ENCODE measurements around the gene OR5M10. TPM values are rescaled to one million over a fixed set of nuclear protein-coding genes. Genes with fewer than 3 reads are reported as not detected.
A peak's percentile ranks its signal among the peaks of the same experiment; 100 is the strongest.
"Not testable (repeated sequence)": the region's sequence is repeated elsewhere in the genome, so short reads cannot be mapped to it uniquely, and the experiment has no call there.

The OR5M10 gene
- not detected for polyA plus RNA-seq (2013, experiment 1 of 2)
- not detected for polyA plus RNA-seq (2013, experiment 2 of 2)

DNA sequence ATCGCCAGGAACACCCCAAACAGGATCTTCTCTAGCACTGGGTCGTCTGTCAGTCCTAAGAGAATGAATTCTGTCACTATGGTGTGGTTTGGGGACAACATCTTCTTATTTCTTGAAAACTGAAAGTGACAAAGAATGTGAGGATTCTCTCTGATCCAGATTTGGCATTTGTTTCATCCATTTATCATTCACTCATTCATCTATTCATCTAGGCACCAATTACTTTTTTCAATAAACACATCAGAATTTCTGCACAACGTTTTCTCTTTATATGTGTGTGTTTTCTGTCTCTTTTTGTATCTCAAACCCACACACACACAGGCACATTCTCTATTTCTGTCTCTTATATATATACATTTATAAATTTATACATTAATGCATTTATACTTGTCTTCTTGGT, at the start of gene OR5M10:
TSS of gene OR5M10 (minus strand) at position 101 of the 400 bp plus-strand sequence. CDS start at position 101, 0 bp downstream.
- H3K27ac ChIP-seq (ENCODE audit: low read depth, low read length, severe bottlenecking), result no peak within 1 kb of the TSS
- no peak within 1 kb of the TSS for H3K4me3 ChIP-seq (ENCODE audit: extremely low read depth, insufficient read depth, low read length, poor library complexity, severe bottlenecking)
- no peaks in the 10 kb centered on the region for H3K9me3 ChIP-seq (ENCODE audit: control insufficient read depth, low read length)
- H3K4me1 ChIP-seq (ENCODE audit: control insufficient read depth, insufficient read depth, low read length, poor library complexity, severe bottlenecking), result no peaks in the 10 kb centered on the region
- 81 to 83% methylated on average over 2 of the region's 3 CpGs for WGBS, 2 experiments (ENCODE audit: insufficient coverage in 2 of 2)
- no peaks in the 10 kb centered on the region for H3K36me3 ChIP-seq (ENCODE audit: control insufficient read depth, insufficient read depth, low read length)

GRCh38 chr11:56625946-56626345, 48.4 kb upstream of the OR5M10 start:
- H3K4me1 ChIP-seq (ENCODE audit: control insufficient read depth, insufficient read depth, low read length, poor library complexity, severe bottlenecking), result peaks cover 3% of the 10 kb centered on the region
- H3K9me3 ChIP-seq (ENCODE audit: control insufficient read depth, low read length), result no peaks in the 10 kb centered on the region
- H3K4me3 ChIP-seq (ENCODE audit: extremely low read depth, insufficient read depth, low read length, poor library complexity, severe bottlenecking), result no peak overlapping the region
- H3K36me3 ChIP-seq (ENCODE audit: control insufficient read depth, insufficient read depth, low read length), result no peaks in the 10 kb centered on the region
- H3K27ac ChIP-seq (ENCODE audit: low read depth, low read length, severe bottlenecking), result no peak overlapping the region
- WGBS, 2 experiments (ENCODE audit: insufficient coverage in 2 of 2), result no CpG with 5 or more reads among the region's 2 CpGs

DNA sequence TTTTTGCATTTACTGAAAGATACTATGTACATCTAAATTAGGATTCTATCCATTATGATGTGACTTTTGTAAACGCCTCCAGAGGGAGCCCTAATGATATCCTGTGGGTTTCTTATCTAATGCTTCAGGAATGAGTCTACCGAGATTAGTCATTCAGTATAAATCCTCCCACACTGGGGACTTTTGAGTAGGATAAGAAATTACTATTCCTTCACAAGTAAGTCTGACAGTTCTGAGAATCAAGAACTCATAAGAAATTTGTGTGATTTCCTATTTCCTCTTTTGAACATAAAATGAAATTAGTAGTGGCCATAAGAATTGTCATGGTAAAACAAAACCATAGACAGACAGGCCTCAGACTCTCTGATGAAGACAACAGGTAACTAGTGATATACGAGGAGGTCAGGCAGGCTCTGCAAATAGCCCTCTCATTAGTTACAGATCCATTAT, 47.2 kb upstream of the OR5M10 start:
- Histone ChIP-seq H3K9me3 (ENCODE audit: control insufficient read depth, low read length) (no peaks in the 10 kb centered on the region), H3K4me1 (ENCODE audit: control insufficient read depth, insufficient read depth, low read length, poor library complexity, severe bottlenecking) (peaks cover 3% of the 10 kb centered on the region), H3K4me3 (ENCODE audit: extremely low read depth, insufficient read depth, low read length, poor library complexity, severe bottlenecking) (no peak overlapping the region), H3K27ac (ENCODE audit: low read depth, low read length, severe bottlenecking) (peak overlapping the region; percentile 33), H3K36me3 (ENCODE audit: control insufficient read depth, insufficient read depth, low read length) (no peaks in the 10 kb centered on the region)
- 17% methylated on average over 1 of the region's 3 CpGs; no CpG with 5 or more reads in 1 of the 2 experiments for WGBS, 2 experiments (ENCODE audit: insufficient coverage in 2 of 2)

GRCh38 chr11:56611174-56611573, 33.7 kb upstream of the OR5M10 start:
- no peaks in the 10 kb centered on the region for H3K4me1 ChIP-seq (ENCODE audit: control insufficient read depth, insufficient read depth, low read length, poor library complexity, severe bottlenecking)
- no peaks in the 10 kb centered on the region for H3K9me3 ChIP-seq (ENCODE audit: control insufficient read depth, low read length)
- no peaks in the 10 kb centered on the region for H3K36me3 ChIP-seq (ENCODE audit: control insufficient read depth, insufficient read depth, low read length)
- no peak overlapping the region for H3K27ac ChIP-seq (ENCODE audit: low read depth, low read length, severe bottlenecking)
- no peak overlapping the region for H3K4me3 ChIP-seq (ENCODE audit: extremely low read depth, insufficient read depth, low read length, poor library complexity, severe bottlenecking)
- 80% methylated on average over 1 of the region's 1 CpG; no CpG with 5 or more reads in 1 of the 2 experiments for WGBS, 2 experiments (ENCODE audit: insufficient coverage in 2 of 2)

DNA sequence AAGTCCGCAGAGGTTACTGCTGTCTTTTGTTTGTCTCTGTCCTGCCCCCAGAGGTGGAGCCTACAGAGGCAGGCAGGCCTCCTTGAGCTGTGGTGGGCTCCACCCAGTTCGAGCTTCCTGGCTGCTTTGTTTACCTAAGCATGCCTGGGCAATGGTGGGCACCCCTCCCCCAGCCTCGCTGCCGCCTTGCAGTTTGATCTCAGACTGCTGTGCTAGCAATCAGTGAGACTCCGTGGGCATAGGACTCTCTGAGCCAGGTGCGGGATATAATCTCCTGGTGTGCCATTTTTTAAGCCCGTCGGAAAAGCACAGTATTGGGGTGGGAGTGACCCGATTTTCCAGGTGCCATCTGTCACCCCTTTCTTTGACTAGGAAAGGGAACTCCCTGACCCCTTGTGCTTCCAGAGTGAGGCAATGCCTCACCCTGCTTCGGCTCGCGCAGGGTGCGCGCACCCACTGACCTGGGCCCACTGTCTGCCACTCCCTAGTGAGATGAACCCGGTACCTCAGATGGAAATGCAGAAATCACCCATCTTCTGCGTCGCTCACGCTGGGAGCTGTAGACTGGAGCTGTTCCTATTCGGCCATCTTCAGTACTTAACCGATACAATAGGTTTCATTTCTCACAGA, 14.7 kb upstream of the OR5M10 start:
- not testable (repeated sequence) for H3K4me3 ChIP-seq (ENCODE audit: extremely low read depth, insufficient read depth, low read length, poor library complexity, severe bottlenecking); H3K36me3 ChIP-seq (ENCODE audit: control insufficient read depth, insufficient read depth, low read length); H3K4me1 ChIP-seq (ENCODE audit: control insufficient read depth, insufficient read depth, low read length, poor library complexity, severe bottlenecking); H3K9me3 ChIP-seq (ENCODE audit: control insufficient read depth, low read length); H3K27ac ChIP-seq (ENCODE audit: low read depth, low read length, severe bottlenecking)
- 93 to 98% methylated on average over 8 to 9 of the region's 20 CpGs for WGBS, 2 experiments (ENCODE audit: insufficient coverage in 2 of 2)

DNA sequence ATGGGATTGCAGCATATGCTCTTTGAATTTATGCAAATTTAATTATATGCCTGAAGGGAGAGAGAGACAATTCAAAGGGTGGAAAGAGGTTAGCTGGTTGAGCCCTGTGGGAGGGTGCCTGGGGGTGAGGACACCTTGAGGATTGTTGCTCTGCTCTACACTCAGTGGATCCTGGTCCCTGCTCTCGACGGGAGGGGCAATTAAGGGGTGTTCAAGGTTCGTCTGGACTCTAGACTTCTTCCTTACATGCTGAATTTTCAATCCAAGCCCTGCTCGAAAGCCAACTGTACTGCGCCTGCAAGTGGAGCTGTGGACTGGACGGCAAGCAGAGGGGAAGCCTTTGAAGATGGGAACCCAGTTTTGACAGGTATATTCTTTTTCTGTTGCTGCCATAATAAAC, 18.9 kb downstream of the OR5M10 start:
- H3K4me3 ChIP-seq (ENCODE audit: extremely low read depth, insufficient read depth, low read length, poor library complexity, severe bottlenecking), result no peak overlapping the region
- H3K36me3 ChIP-seq (ENCODE audit: control insufficient read depth, insufficient read depth, low read length), result no peaks in the 10 kb centered on the region

DNA sequence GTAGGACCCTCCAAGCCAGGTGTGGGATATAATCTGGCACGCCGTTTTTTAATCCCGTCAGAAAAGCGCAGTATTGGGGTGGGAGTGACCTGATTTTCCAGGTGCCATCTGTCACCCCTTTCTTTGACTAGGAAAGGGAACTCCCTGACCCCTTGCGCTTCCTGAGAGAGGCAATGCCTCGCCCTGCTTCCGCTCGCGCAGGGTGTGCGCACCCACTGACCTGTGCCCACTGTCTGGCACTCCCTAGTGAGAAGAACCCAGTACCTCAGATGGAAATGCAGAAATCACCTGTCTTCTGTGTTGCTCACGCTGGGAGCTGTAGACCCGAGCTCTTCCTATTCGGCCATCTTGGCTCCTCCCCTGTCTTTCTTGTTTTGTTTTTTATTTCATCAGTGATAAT, 22.8 kb downstream of the OR5M10 start:
- H3K27ac ChIP-seq (ENCODE audit: low read depth, low read length, severe bottlenecking); H3K4me1 ChIP-seq (ENCODE audit: control insufficient read depth, insufficient read depth, low read length, poor library complexity, severe bottlenecking); H3K36me3 ChIP-seq (ENCODE audit: control insufficient read depth, insufficient read depth, low read length); H3K4me3 ChIP-seq (ENCODE audit: extremely low read depth, insufficient read depth, low read length, poor library complexity, severe bottlenecking); H3K9me3 ChIP-seq (ENCODE audit: control insufficient read depth, low read length): not testable (repeated sequence)
- WGBS, 2 experiments (ENCODE audit: insufficient coverage in 2 of 2), result 89 to 93% methylated on average over 8 to 9 of the region's 13 CpGs

More for the DNA sequence above, 18.9 kb downstream of the OR5M10 start:
- H3K27ac ChIP-seq (ENCODE audit: low read depth, low read length, severe bottlenecking), result no peak overlapping the region
- no peaks in the 10 kb centered on the region for H3K4me1 ChIP-seq (ENCODE audit: control insufficient read depth, insufficient read depth, low read length, poor library complexity, severe bottlenecking)
- WGBS, 2 experiments (ENCODE audit: insufficient coverage in 2 of 2), result 73% methylated on average over 3 of the region's 6 CpGs; no CpG with 5 or more reads in 1 of the 2 experiments
- no peaks in the 10 kb centered on the region for H3K9me3 ChIP-seq (ENCODE audit: control insufficient read depth, low read length)

GRCh38 chr11:56545531-56545930, 32.0 kb downstream of the OR5M10 start:
- 83 to 97% methylated on average over 2 to 3 of the region's 6 CpGs for WGBS, 2 experiments (ENCODE audit: insufficient coverage in 2 of 2)
- Histone ChIP-seq H3K9me3 (ENCODE audit: control insufficient read depth, low read length) (no peaks in the 10 kb centered on the region), H3K27ac (ENCODE audit: low read depth, low read length, severe bottlenecking) (no peak overlapping the region), H3K4me1 (ENCODE audit: control insufficient read depth, insufficient read depth, low read length, poor library complexity, severe bottlenecking) (no peaks in the 10 kb centered on the region), H3K36me3 (ENCODE audit: control insufficient read depth, insufficient read depth, low read length) (no peaks in the 10 kb centered on the region), H3K4me3 (ENCODE audit: extremely low read depth, insufficient read depth, low read length, poor library complexity, severe bottlenecking) (no peak overlapping the region)

GRCh38 chr11:56543739-56544138, 33.8 kb downstream of the OR5M10 start:
- WGBS, 2 experiments (ENCODE audit: insufficient coverage in 2 of 2), result no CpG with 5 or more reads among the region's 1 CpG
- H3K36me3 ChIP-seq (ENCODE audit: control insufficient read depth, insufficient read depth, low read length), result no peaks in the 10 kb centered on the region
- no peaks in the 10 kb centered on the region for H3K9me3 ChIP-seq (ENCODE audit: control insufficient read depth, low read length)
- H3K27ac ChIP-seq (ENCODE audit: low read depth, low read length, severe bottlenecking), result no peak overlapping the region
- no peak overlapping the region for H3K4me3 ChIP-seq (ENCODE audit: extremely low read depth, insufficient read depth, low read length, poor library complexity, severe bottlenecking)
- H3K4me1 ChIP-seq (ENCODE audit: control insufficient read depth, insufficient read depth, low read length, poor library complexity, severe bottlenecking), result no peaks in the 10 kb centered on the region

DNA sequence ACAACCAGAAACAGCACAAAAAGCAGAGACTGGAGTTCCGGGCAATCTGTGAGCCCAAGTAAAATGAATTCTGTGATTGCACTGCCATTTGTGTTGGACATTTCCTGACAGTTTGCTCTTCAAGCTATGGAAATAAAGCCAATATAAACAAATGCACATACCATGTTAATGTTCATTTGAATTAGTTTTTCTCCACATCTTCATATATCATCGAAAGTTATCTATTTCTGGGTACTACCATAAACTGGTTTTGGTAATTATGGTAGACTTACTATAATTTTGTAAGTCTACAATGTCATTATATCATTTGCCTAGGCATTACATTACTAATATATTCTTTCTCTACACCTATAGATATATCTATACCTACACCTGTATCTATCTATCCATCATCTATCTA, 34.4 kb downstream of the OR5M10 start, which contains the start of gene OR5M11:
TSS of gene OR5M11 (minus strand) at position 101 of the 400 bp plus-strand sequence. CDS start at position 101, 0 bp downstream.
- no peak within 1 kb of the TSS for H3K27ac ChIP-seq (ENCODE audit: low read depth, low read length, severe bottlenecking)
- H3K36me3 ChIP-seq (ENCODE audit: control insufficient read depth, insufficient read depth, low read length), result no peaks in the 10 kb centered on the region
- H3K4me1 ChIP-seq (ENCODE audit: control insufficient read depth, insufficient read depth, low read length, poor library complexity, severe bottlenecking), result no peaks in the 10 kb centered on the region
- no peaks in the 10 kb centered on the region for H3K9me3 ChIP-seq (ENCODE audit: control insufficient read depth, low read length)
- no CpG with 5 or more reads among the region's 2 CpGs for WGBS, 2 experiments (ENCODE audit: insufficient coverage in 2 of 2)
- no peak within 1 kb of the TSS for H3K4me3 ChIP-seq (ENCODE audit: extremely low read depth, insufficient read depth, low read length, poor library complexity, severe bottlenecking)

DNA sequence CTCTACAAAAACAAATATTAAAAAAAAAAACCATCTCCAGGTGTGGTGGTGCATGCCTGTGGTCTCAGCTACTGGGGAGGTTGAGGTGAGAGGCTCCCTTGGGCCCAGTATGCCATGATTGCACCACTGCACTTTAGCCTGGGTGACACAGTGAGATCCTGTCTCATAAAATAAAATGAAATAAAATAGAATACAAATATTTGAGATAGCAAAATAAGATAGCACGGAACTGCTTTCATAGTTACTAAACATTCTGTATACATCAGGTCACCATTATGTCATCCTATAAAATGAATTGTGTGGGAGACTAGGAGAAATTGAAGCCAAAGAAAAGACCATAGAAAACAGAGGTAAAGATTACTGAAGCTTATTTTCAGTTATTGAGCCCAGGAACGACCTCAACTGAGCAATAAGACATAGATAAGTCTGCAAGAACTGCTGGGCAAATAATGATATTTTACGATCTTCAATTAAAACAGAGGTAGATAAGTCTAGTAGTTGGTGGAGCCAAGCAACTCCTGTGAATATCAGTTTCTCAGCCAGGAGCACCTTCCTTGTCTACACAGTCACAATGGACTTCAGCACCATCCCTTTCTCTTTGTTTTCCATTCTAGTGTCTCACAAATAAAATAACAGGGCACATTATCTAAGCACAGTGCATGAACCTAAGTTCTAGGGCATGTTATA, 44.3 kb downstream of the OR5M10 start:
- WGBS, 2 experiments (ENCODE audit: insufficient coverage in 2 of 2), result 81 to 100% methylated on average over 1 to 2 of the region's 3 CpGs
- no peak overlapping the region for H3K4me3 ChIP-seq (ENCODE audit: extremely low read depth, insufficient read depth, low read length, poor library complexity, severe bottlenecking)
- no peaks in the 10 kb centered on the region for H3K36me3 ChIP-seq (ENCODE audit: control insufficient read depth, insufficient read depth, low read length)
- no peaks in the 10 kb centered on the region for H3K9me3 ChIP-seq (ENCODE audit: control insufficient read depth, low read length)
- H3K27ac ChIP-seq (ENCODE audit: low read depth, low read length, severe bottlenecking), result no peak overlapping the region
- no peaks in the 10 kb centered on the region for H3K4me1 ChIP-seq (ENCODE audit: control insufficient read depth, insufficient read depth, low read length, poor library complexity, severe bottlenecking)

Data from mesodermal cell (in vitro differentiated cells).